Measurements from ENCODE around the gene KSR1. TPM values are rescaled to one million over a fixed set of nuclear protein-coding genes. Genes with fewer than 3 reads are reported as not detected.

The KSR1 gene
- total and polyA plus RNA-seq, 9 of the 15 experiments (the other 6 are each of a cell fraction or from before 2014, with no cell fraction given), result 1.4 to 51.7 (median 18.4) TPM

GRCh38 chr17:27453471-27453870 is 2.8 kb upstream of the KSR1 start (continued):
- TF ChIP-seq SFPQ (IDR thresholded peaks at IDR 0.05; ENCODE audit: low read depth, low read length) (no peak), FOXJ3 (CRISPR knock-in tag; IDR thresholded peaks at IDR 0.05) (no peak), TARDBP (IDR thresholded peaks at IDR 0.05) (no peak), NCOA6 (IDR thresholded peaks at IDR 0.05) (no peak), RBM22 (IDR thresholded peaks at IDR 0.05; ENCODE audit: low read depth, low read length, poor library complexity, severe bottlenecking) (no peak), PCBP2 (IDR thresholded peaks at IDR 0.05; ENCODE audit: low read depth, low read length, poor library complexity, severe bottlenecking) (no peak), EZH2 (IDR thresholded peaks at IDR 0.05; ENCODE audit: borderline replicate concordance, low read depth, low read length) (no peak), MGA (IDR thresholded peaks at IDR 0.05) (no peak)
